ES-I3 (cell line): ENCODE results near the gene PERCC1.
"Not testable (repeated sequence)": the region's sequence is repeated elsewhere in the genome, so short reads cannot be mapped to it uniquely, and the experiment has no call there.

Source experiments
- H3K36me3 ChIP-seq: 2 replicates; pipeline ENCODE4 v1.6.1; 2013; ENCODE audit warnings: mild to moderate bottlenecking, low read length, control low read depth, moderate library complexity; ENCODE audit not compliant: insufficient read depth
- H3K4me1 ChIP-seq: 2 replicates; pipeline ENCODE4 v1.6.1; 2013; ENCODE audit warnings: mild to moderate bottlenecking, control low read depth, low read length; ENCODE audit not compliant: insufficient read depth
- H3K9ac ChIP-seq: 2 replicates; pipeline ENCODE4 v1.6.1; 2013; ENCODE audit warnings: low read depth, mild to moderate bottlenecking, low read length, moderate library complexity
- H3K9me3 ChIP-seq: 2 replicates; pipeline ENCODE4 v1.6.1; 2013; ENCODE audit warnings: mild to moderate bottlenecking, low read length, moderate library complexity; ENCODE audit not compliant: control insufficient read depth, insufficient read depth

The PERCC1 gene

DNA sequence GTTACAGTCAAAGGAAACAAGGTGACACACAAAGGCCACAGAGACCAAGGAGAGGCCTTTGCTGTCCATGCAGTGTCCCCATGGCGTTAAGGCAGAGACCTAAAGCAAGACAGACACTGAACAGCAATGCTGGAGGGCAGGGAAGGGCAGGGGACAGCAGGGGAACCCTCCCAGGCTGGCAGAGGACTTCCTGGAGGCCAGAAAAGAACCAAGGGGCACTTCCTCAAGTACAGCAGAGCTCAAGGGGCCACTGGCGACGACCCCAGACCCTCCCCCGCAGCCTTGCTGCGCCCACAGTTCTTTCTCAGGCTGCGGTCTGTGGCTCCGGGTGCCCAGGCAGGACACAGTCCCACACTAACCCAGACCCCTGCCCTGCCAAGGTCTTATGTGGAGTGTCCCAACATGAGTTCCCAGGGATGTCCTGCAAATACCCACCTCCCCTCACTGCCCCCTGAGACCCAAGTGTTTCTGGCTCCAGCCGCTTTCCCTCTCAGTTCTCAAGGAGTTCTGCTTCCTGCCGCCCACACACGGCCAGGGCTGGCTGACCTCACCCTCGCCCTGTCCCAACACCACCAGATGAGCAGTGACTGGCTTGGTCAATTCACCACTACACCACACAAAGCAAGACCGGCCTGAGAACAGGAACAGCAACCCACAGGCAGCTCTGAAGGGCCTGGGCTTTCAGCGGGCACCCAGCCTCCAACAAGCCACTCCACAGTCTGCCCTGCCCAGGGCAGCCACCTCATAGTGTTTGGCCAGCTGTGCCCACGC is 39.8 kb downstream of the PERCC1 start:
- no peak overlapping the region for H3K9ac ChIP-seq
- H3K9me3 ChIP-seq = no peaks in the 10 kb centered on the region
- no peaks in the 10 kb centered on the region for H3K36me3 ChIP-seq
- no peaks in the 10 kb centered on the region for H3K4me1 ChIP-seq

- no peaks in the 10 kb centered on the region for H3K36me3 ChIP-seq
- H3K4me1 ChIP-seq = no peaks in the 10 kb centered on the region
- no peaks in the 10 kb centered on the region for H3K9me3 ChIP-seq
- no peak overlapping the region for H3K9ac ChIP-seq
Measured at GRCh38 chr16:1471569-1472194, 40.8 kb downstream of the PERCC1 start.

GRCh38 chr16:1472974-1473373 is 42.1 kb downstream of the PERCC1 start:
- Histone ChIP-seq H3K4me1 (no peaks in the 10 kb centered on the region), H3K9me3 (peaks cover 10% of the 10 kb centered on the region), H3K36me3 (no peaks in the 10 kb centered on the region), H3K9ac (no peak overlapping the region)

- Histone ChIP-seq H3K9ac (peak overlapping the region; percentile 92), H3K36me3 (no peaks in the 10 kb centered on the region), H3K9me3 (peaks cover 11% of the 10 kb centered on the region), H3K4me1 (no peaks in the 10 kb centered on the region)
Measured at GRCh38 chr16:1474082-1474795, 43.4 kb downstream of the PERCC1 start.

DNA sequence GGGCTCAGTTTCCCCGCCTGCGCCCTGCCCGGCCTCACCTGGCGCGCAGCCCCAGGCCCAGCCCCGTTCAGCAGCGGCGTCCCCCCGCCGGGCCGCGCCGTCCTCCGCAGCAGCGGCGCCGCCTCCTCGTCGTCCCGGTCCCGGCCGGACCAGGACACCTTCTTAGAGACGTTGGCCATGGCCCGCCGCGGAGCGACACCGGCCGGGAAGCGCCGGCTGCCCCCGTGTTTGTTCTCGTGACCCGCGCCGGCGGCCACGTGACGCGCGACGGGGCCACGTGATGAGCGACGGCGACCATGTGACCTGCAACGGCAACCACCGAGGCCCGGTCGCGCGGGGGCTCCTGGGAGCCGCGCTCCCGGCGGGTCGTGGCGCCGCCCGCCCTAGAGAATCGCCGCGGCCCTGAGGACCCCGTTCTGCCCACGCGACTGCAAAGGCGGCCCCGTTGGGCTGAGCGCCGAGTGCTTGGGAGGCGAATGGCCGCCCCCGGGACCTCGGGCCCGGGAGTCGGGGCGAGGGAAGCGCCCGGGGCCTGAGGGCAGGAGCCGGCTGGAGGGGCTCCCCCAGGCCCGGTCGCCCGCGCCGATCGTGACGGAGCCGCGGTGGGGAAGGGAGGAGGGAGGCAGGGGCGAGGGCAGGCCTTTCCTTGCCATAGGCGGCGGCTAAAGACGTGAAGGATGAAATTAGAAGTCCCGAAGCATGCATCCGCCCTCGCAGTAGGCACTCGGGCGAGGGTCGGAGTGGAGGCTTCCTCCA is 44.1 kb downstream of the PERCC1 start, which contains the start of gene CLCN7:
Gene CLCN7, minus strand, starts transcription at position 233 of the 756 bp plus-strand sequence. Its CDS starts 54 bp downstream, at position 179.
- Histone ChIP-seq H3K36me3 (no peaks in the 10 kb centered on the region), H3K9ac (peak within 1 kb of the TSS; percentile 92), H3K4me1 (no peaks in the 10 kb centered on the region), H3K9me3 (peaks cover 11% of the 10 kb centered on the region)

- peaks cover 11% of the 10 kb centered on the region for H3K9me3 ChIP-seq
- no peaks in the 10 kb centered on the region for H3K4me1 ChIP-seq
- H3K9ac ChIP-seq = peak overlapping the region; percentile 92
- no peaks in the 10 kb centered on the region for H3K36me3 ChIP-seq
Measured at GRCh38 chr16:1475552-1476114, 44.8 kb downstream of the PERCC1 start.

DNA sequence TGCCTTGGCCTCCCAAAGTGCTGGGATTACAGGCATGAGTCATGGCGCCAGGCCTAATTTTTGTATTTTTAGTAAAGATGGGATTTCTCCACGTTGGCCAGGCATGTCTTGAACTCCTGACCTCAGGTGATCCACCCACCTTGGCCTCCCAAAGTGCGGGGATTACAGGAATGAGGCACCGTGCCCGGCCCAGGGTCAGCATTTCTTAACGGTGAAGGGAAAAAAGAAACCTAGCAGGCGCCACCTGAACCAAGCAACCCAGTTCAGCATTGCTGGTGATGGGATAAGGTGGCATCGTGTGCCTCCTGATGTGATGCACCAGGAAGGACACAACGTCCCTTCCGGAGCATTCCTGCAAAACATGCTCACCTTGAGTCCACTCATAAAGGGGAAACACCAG is 46.2 kb downstream of the PERCC1 start:
- Histone ChIP-seq H3K36me3 (no peaks in the 10 kb centered on the region), H3K9ac (no peak overlapping the region), H3K4me1 (no peaks in the 10 kb centered on the region), H3K9me3 (peaks cover 11% of the 10 kb centered on the region)

GRCh38 chr16:1478937-1479336 is 48.1 kb downstream of the PERCC1 start:
- H3K9me3 ChIP-seq = peaks cover 11% of the 10 kb centered on the region
- not testable (repeated sequence) for H3K9ac ChIP-seq, H3K4me1 ChIP-seq, H3K36me3 ChIP-seq

- peaks cover 9% of the 10 kb centered on the region for H3K9me3 ChIP-seq
- no peaks in the 10 kb centered on the region for H3K4me1 ChIP-seq
- H3K9ac ChIP-seq = no peak overlapping the region
- H3K36me3 ChIP-seq = no peaks in the 10 kb centered on the region
Measured at GRCh38 chr16:1481906-1482835, 51.3 kb downstream of the PERCC1 start.
